T-helper 2 cell treated with Interferon-gamma antibody and Interleukin-4, amounts not matched to agents 5 μg/mL and 100 μg/mL, for 36 hours (primary cell): ENCODE measurements around the gene MAP3K5.

Experiments used
- DNase-seq: peaks from one replicate; pipeline ENCODE4 v3.0.0; 2021; ENCODE audit warnings: low spot score
- H3K27ac Mint-ChIP-seq: one replicate; pipeline ENCODE4 v1.8.0; 2021; ENCODE audit warnings: mild to moderate bottlenecking, mixed read lengths
- H3K27me3 Mint-ChIP-seq: one replicate; pipeline ENCODE4 v1.8.0; 2021; ENCODE audit warnings: low read depth, mixed read lengths
- H3K36me3 Mint-ChIP-seq: one replicate; pipeline ENCODE4 v1.8.0; 2021; ENCODE audit warnings: low read depth, mixed read lengths
- H3K4me1 Mint-ChIP-seq: one replicate; pipeline ENCODE4 v1.8.0; 2021; ENCODE audit warnings: low read depth, mixed read lengths
- H3K4me3 Mint-ChIP-seq: one replicate; pipeline ENCODE4 v1.8.0; 2022; ENCODE audit warnings: mild to moderate bottlenecking, moderate library complexity, mixed read lengths
- H3K9me3 Mint-ChIP-seq: one replicate; pipeline ENCODE4 v1.8.0; 2021; ENCODE audit warnings: mixed read lengths

MAP3K5 gene

DNA sequence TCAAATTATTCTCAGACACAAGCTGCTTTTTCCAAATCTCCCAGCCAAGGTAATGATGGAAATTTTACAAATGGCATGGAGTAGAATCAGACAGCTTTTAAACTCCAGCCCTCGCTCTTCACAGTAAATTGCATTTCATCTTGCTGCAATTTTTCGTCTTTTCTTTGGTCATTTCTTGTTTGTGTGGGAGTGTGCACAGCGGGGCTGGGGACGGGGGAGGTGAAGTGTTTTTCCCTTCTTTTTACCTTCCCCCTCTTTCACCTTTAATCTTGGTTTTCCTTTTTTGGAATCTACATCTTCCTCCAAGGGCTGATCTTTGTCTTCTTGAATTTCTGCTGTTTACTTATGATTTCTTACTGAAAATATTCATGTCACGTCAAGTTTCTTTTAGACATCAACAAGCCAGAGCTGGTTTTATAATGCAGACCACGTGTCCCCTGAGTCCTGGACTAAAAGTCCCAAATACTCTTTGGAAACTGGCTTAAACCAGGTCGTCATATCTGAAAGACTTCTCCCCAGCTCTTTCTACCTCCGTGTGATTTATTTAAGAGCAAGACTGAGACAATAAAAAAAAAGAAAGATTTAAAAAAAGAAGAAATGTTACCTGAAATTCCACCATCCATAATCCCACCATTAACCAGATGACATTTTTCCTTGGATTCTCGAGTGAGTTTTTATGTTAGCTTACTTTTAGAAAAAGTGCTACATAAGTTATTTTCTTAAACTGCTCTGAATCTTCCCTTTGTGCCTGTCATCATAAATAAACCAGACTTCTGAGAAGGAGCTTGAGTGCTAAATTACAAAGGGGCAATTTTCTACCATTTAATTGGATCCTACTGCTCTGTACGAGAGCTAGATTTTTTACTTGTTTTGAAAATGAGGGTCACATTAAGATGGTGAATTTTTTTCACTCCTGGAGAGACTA lies 52.0 kb downstream of the MAP3K5 start:
- DNase-seq, result no peak
- Mint-ChIP-seq H3K27ac (no peak overlapping the region), H3K9me3 (no peaks in the 10 kb centered on the region), H3K4me3 (no peak overlapping the region), H3K36me3 (no peaks in the 10 kb centered on the region), H3K4me1 (peaks cover 18% of the 10 kb centered on the region), H3K27me3 (peaks cover 9% of the 10 kb centered on the region)

DNA sequence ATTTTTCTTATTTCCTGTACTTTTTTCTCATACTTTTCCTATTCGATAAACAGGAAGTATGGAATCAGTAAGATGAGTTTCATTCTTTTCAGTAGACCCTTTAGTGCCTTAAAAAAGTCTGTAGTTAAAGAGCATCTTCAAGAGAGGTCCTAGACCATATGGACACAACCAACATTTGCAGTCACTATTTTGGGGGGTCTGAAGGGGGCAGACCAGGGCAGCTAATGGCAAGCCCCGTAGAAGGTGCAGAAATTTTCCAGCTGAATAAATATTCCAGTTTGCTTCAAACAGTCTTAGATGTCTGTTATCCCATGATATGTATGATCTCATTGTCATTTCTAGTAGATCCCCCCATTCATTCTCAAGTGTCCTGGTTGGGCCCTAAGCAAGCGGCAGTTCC lies 52.8 kb downstream of the MAP3K5 start:
- Mint-ChIP-seq H3K4me1 (peaks cover 18% of the 10 kb centered on the region), H3K4me3 (no peak overlapping the region), H3K9me3 (no peaks in the 10 kb centered on the region), H3K36me3 (no peaks in the 10 kb centered on the region), H3K27me3 (peaks cover 9% of the 10 kb centered on the region), H3K27ac (no peak overlapping the region)
- no peak for DNase-seq

DNA sequence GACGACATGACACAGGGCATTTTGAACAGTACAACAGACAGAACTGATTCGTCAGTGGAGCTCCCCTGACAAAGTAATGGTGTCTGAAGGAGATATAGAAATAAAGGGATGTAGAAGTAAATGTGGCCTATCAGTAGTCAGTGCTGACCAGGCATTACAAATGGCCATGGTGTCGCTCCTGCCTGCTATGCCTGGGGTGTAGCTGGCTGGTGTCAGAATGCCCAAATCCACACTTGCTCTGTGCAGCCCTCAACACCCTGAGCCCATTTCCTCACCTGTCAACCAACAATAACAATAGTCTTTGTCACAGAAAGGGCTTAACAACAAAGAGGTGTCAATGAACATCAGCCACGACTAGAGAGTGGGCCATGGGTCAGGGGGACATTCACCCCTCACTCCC lies 53.2 kb downstream of the MAP3K5 start:
- Mint-ChIP-seq H3K27me3 (peaks cover 9% of the 10 kb centered on the region), H3K36me3 (no peaks in the 10 kb centered on the region), H3K9me3 (no peaks in the 10 kb centered on the region), H3K27ac (no peak overlapping the region), H3K4me1 (peaks cover 18% of the 10 kb centered on the region), H3K4me3 (no peak overlapping the region)
- DNase-seq, result no peak

DNA sequence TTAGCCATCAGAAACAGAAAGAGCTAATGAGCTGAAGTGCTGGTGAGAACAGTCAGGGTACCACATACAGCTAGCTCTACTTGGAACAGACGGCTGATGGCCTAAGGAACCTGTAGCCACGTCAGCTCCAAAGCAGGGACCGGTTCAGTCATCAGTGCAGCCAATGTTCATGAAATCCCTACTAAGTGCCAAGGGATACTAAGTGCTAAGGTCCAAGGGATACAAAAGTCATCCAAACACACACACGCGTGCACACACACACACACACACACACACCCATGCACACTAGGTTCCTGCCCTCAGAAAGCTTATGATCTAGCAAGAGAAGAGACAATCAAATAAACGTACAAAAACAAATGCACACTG lies 53.6 kb downstream of the MAP3K5 start:
- H3K4me3 Mint-ChIP-seq, result no peak overlapping the region
- no peaks in the 10 kb centered on the region for H3K36me3 Mint-ChIP-seq
- no peak overlapping the region for H3K27ac Mint-ChIP-seq
- H3K27me3 Mint-ChIP-seq, result peaks cover 9% of the 10 kb centered on the region
- no peaks in the 10 kb centered on the region for H3K9me3 Mint-ChIP-seq
- DNase-seq, result no peak
- peaks cover 17% of the 10 kb centered on the region for H3K4me1 Mint-ChIP-seq

DNA sequence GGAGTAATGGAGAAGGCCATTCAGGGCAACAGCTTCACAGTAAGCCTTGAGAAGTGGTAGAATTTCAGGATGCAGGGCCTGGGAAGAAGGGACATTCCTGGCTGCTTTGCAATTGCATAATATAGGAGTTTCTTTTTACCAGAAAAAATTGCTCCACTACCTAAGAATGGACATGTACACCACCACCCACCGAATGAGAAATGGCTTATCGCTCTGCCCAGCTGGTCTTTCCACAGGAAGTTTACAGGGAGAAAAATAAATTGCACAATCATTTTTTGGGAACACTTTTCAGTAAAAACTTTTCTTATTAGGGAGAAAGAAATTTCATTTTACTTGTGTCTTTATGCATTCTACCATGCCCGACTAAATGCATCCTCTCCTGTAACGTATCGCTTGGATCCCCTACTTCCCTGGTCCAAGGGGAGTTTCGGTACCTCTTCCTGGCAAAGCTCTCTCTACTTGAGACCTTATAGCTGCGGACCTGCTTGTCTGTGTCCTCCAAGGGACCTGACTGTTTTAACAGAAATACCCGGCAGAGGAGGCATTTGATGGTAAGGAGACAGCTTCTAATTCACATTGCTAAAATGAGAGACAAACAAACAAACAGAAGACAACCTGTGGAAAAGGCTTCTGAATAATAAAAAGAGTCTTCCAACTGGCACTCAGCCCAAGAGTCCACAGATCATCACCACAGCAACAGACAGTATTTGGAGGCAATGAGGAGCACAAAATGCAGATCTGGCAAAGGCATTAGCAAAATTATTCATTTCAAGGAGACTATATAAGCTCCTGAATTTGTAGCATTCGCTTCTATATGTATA lies 54.2 kb downstream of the MAP3K5 start:
- no peaks in the 10 kb centered on the region for H3K9me3 Mint-ChIP-seq
- no peak overlapping the region for H3K27ac Mint-ChIP-seq
- no peaks in the 10 kb centered on the region for H3K36me3 Mint-ChIP-seq
- H3K27me3 Mint-ChIP-seq, result peaks cover 9% of the 10 kb centered on the region
- H3K4me3 Mint-ChIP-seq, result no peak overlapping the region
- peaks cover 15% of the 10 kb centered on the region for H3K4me1 Mint-ChIP-seq
- no peak for DNase-seq

DNA sequence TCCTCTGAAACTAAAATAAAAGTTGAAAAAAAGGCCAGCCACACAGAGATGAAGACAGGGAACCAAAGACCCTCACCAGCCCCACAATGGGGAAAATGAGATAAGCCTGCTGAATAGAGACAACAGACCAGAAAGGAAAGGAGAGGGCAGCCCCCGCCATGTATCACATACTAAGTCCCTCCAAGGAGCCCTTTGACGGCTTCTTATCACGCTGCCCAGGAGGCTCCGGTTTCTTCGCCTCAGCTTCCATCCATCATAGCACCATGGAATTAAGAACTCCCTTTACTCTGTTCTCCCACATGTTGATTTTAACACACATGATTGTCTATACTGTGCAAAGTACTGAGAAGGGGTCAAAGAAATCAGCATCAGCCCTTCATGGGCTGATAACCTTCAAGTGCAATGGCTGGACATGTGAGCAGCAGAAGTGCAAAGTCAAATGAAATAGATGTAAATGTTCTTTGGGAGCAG lies 54.9 kb downstream of the MAP3K5 start:
- Mint-ChIP-seq H3K4me3 (no peak overlapping the region), H3K27ac (no peak overlapping the region), H3K9me3 (no peaks in the 10 kb centered on the region), H3K27me3 (peaks cover 8% of the 10 kb centered on the region), H3K4me1 (peaks cover 12% of the 10 kb centered on the region), H3K36me3 (no peaks in the 10 kb centered on the region)
- DNase-seq, result no peak

DNA sequence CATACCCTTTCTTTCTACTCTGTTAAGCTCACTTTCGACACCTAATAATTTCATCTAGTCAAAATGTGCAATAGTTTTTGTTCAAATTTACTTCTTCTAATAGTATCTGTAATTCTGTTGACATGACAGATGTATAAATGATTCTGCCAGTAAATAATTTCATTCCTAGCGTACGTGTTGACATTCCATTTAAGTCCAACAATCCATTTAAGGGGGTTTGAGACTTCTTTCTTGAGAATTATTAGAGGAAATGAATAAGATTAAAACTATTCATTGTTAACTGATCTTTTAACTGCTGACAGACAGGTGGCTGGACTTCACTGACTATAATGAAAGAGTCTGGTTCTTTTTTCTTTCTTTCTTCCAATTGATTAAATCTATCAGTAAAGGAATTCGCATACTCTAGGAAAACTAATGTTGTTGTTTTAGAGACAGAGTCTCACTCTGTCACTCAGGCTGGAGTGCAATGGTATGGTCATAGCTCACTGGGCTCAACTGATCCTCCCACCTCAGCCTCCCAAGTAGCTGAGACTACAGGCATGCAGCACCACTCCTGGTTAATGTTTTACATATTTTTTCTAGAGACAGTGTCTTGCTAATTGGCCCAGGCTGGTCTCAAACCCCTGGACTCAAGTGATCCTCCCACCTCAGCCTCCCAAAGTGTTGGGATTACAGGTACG lies 55.9 kb downstream of the MAP3K5 start:
- Mint-ChIP-seq H3K27me3 (peaks cover 2% of the 10 kb centered on the region), H3K4me1 (peaks cover 11% of the 10 kb centered on the region), H3K9me3 (no peaks in the 10 kb centered on the region), H3K36me3 (no peaks in the 10 kb centered on the region), H3K27ac (no peak overlapping the region), H3K4me3 (no peak overlapping the region)
- DNase-seq, result no peak

DNA sequence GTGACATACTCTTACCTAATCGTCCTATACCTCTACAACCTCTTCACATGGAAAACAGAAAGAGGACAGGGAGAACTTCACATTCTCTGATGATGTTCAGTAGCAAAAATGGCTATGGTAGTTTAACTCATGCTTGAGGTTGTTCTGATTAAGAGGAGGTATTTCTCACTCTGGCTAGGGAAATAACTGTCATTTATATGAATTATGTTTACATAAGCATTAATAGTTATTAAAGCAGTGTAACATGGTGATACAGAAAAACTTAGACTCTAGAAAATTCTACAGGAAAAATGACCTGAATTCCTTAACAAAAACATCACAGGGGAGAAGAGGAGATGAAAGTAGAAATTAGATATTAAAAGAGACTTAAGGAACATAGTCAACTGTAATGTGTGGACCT lies 57.3 kb downstream of the MAP3K5 start:
- Mint-ChIP-seq H3K4me1 (peaks cover 16% of the 10 kb centered on the region), H3K27me3 (peaks cover 2% of the 10 kb centered on the region), H3K27ac (no peak overlapping the region), H3K9me3 (no peaks in the 10 kb centered on the region), H3K4me3 (no peak overlapping the region), H3K36me3 (no peaks in the 10 kb centered on the region)
- no peak for DNase-seq

DNA sequence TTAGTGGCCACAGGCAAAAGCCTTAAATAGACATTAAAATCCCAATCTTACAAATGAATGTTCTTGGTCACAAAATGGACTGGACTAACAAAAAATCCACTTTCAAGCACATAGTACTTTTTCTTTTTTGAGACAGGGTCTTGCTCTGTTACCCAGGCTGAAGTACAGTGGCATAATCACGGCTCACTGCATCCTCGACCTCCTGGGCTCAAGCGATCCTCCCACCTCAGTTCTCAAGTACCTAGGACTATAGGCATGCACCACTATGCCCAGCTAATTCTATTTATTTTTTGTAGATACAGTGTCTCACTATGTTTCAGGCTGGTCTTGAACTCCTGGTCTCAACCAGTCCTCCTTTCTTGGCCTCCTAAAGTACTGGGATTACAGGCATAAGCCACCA lies 59.4 kb downstream of the MAP3K5 start:
- Mint-ChIP-seq H3K27ac (no peak overlapping the region), H3K4me1 (peaks cover 11% of the 10 kb centered on the region), H3K36me3 (peaks cover 4% of the 10 kb centered on the region), H3K9me3 (no peaks in the 10 kb centered on the region), H3K27me3 (peaks cover 2% of the 10 kb centered on the region), H3K4me3 (no peak overlapping the region)
- DNase-seq, result no peak

DNA sequence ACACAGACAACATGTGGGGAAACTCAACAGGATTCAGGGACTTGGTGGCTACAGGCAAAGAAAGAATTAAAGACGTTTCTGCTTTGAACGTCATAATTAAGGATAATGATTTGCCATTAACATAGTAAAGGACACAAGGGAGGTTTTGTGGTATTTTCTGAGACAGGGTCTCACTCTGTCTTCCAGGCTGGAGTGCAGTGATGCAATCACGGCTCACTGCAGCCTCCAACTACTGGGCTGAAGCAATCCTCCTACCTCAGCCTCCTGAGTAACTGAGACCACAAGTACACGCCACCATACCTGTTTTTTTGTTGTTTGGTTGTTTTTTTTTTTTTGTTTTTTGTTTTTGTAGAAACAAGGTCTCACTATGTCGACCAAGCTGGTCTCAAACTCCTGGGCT lies 62.4 kb downstream of the MAP3K5 start:
- peaks cover 16% of the 10 kb centered on the region for H3K4me1 Mint-ChIP-seq
- H3K9me3 Mint-ChIP-seq, result no peaks in the 10 kb centered on the region
- no peak overlapping the region for H3K27ac Mint-ChIP-seq
- no peak for DNase-seq
- no peak overlapping the region for H3K4me3 Mint-ChIP-seq
- peaks cover 7% of the 10 kb centered on the region for H3K36me3 Mint-ChIP-seq
- peaks cover 2% of the 10 kb centered on the region for H3K27me3 Mint-ChIP-seq

DNA sequence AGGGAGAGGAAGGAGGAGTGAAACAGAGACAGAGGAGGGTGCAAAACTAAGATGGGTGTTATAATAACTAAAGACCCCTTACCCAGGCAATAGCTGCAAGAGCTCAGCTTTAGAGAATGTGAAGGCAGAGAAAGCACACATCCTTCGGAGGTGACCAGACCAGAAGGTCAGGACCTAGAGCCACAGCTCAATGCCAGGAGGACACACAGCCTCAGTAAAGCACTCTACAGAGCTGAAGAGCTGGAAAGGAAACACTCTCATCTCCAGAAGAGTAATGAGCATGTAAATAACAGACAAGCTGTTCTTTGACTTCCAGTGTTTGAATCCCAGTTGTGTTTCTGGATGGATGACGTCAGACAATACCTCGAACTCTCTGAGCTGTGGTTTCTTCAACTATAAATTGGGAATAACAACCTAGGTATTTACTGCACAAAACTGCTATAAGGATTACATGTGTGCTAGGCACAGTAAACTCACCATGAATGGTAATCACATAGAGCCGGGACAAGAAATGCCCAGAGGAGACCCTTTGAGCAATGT lies 63.2 kb downstream of the MAP3K5 start:
- H3K27me3 Mint-ChIP-seq, result peaks cover 2% of the 10 kb centered on the region
- H3K27ac Mint-ChIP-seq, result no peak overlapping the region
- H3K9me3 Mint-ChIP-seq, result no peaks in the 10 kb centered on the region
- no peak for DNase-seq
- peaks cover 7% of the 10 kb centered on the region for H3K36me3 Mint-ChIP-seq
- peaks cover 18% of the 10 kb centered on the region for H3K4me1 Mint-ChIP-seq
- no peak overlapping the region for H3K4me3 Mint-ChIP-seq

DNA sequence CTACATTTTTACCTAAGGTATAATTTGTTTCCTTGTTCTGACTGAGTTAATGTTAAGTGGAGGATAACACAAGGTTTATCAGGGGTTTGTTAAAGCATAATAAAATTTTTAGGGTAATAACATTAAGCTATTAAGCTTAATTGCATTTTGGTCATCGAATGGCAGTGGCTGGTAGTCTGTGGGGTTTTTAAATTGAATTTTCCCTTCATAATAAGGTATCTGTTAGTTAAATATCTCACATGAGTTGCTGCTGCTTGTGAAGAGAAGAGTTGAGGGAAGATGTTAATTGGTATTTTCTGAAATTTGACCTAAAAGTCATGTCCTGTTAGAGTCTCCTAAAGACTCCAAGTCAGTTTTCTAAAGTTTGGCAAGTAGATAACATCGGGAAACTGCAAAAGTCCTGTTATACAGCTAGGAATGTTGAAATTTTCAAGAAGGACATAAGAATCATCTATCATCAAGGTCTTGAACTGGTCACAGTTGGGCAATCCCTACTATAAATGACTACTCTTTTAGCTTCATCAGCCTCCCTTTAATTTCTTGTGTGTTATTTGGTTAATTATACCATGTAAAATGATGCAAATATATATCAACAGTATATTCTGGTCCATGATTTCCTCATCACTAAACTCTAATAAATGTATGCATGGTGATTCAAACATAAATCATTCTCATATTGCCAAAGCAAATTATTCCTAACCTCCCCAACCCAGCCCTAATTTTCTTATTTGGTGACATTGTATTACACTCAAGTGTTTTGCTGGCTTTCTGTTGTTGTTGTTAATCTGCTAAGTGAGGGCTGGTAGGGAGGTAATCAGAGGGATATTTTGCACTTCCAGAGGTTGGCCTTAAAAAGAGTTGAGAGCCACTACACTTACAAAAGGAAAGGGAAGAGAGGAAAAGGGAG lies 64.0 kb downstream of the MAP3K5 start:
- DNase-seq, result no peak
- Mint-ChIP-seq H3K27ac (no peak overlapping the region), H3K9me3 (no peaks in the 10 kb centered on the region), H3K4me3 (no peak overlapping the region), H3K27me3 (peaks cover 2% of the 10 kb centered on the region), H3K4me1 (peaks cover 23% of the 10 kb centered on the region), H3K36me3 (peaks cover 7% of the 10 kb centered on the region)
